NCI-H2196 (cell line): ENCODE data around the gene CYP8B1.

ENCODE experiments used
- DNase-seq: peaks from one replicate; lab custom pipeline; 2025; ENCODE audit not compliant: unreplicated experiment; lab: John Stamatoyannopoulos, UW

Gene CYP8B1

DNA sequence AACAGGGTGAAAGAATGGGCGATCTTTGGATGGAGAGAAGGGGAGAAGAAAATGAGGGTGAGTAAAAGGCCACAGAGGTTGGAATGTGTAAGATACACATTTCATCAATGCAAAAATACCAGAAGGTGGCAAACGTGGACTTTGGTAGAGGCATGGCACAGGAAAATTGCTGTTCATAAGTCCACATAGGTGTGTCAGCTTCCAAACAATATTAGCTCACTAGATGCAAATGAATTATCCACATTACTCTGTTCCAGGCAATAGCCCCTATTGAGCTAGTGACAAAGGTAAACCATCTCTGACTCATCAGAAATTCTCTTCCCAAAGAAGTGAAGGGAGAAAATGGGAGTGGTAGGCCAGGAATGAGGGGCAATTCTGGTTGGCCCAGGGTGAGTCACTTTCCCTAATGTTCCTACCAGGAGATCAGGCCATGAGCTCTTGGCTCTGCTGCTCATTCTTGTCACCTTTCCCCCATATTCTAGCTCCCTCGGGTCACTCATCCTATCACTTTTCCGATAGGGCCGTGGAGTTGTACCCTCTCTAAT is 46.5 kb downstream of the CYP8B1 start:
- DNase-seq = no peak

DNA sequence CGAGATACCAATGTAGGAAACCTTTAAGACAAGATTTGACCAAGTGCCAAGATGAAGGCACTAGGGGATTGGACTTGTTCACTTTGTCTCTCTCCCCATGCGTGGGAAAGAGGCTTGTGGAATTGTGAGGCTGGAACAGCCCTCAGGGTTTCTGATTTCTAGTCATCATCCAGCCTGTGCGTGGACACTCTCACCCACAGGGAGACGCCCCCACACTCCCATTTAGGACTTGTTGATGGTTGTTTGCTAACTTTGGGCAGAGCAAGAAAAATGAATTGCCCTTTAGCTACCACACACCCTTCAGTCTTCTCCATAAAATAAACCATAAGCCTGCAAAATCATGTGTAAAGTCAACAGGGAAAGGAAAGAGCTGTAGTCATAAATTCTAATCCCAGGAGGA is 48.0 kb downstream of the CYP8B1 start:
- DNase-seq = no peak

GRCh38 chr3:42827023-42827422 is 48.7 kb downstream of the CYP8B1 start:
- no peak for DNase-seq

DNA sequence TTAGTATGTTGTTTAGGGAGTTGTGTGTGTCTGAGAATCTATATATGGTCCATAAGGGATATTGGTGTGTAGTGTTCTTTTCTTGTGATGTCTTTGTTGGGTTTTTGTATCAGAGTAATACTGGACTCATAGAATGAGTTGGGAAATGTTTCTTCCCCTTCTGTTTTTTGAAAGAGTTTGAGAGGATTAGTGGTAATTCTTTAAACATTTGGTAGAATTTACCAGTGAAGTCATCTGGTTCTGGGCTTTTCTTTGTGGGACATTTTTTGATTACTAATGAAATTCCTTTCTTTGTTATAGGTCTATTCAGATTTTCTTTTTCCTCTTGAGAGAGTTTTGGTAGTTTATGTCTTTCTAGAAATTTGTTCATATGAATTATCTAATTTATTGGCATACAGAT is 49.5 kb downstream of the CYP8B1 start:
- DNase-seq = no peak

DNA sequence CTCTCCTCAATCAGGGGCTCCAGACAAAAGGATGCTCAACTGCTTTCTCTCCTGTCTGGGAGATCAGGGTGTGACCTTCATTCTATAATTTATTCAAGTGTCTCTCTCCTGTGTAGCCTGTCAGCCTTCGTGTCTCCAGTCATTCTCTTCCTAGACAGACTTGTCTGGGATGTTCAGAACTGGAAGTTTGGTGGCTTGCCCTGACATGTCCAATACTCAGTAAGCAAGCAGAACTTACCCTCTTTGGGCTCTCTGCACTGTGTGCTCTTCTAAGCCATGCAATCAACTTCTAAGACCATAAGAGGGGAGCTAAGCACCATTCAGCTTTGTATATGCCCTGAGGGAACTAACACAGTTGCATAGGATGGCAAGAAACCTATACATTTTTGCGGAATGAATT is 52.3 kb downstream of the CYP8B1 start:
- DNase-seq = no peak

GRCh38 chr3:42822828-42823227 is 52.9 kb downstream of the CYP8B1 start:
- DNase-seq = no peak
